Measurements from ENCODE around the gene CHTF8. TPM values are rescaled to one million over a fixed set of nuclear protein-coding genes. Genes with fewer than 3 reads are reported as not detected.
"Not testable (repeated sequence)": the region's sequence is repeated elsewhere in the genome, so short reads cannot be mapped to it uniquely, and the experiment has no call there.

CHTF8 gene
- total and polyA plus RNA-seq, 10 donors = 46.9 to 125 (median 88.5) TPM

DNA sequence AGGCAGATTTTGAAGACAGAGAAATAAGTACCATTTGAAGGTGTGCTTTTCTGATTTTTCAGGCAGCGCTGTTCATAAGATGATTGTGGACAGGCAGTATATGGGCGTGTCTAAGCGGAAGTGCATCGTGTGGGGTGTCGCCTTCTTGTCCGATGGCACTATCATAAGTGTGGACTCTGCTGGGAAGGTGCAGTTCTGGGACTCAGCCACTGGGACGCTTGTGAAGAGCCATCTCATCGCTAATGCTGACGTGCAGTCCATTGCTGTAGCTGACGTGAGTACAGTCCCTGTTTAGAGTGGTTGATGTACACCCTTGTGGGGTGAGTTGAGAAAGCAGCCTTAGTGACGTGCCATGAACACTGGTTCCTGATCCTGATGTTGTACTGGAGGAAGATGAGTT is 10.7 kb upstream of the CHTF8 start:
- no peak overlapping the region for H3K4me3 ChIP-seq
- DNase-seq = no peak
- H3K27ac ChIP-seq = no peak overlapping the region
- H3K36me3 ChIP-seq = peaks cover 0 to 100% (median 83%) of the 10 kb centered on the region in 6 donors
- no peaks in the 10 kb centered on the region for H3K27me3 ChIP-seq (replicated peaks in 1 of 7)
- whole genome bisulfite sequencing, 5 donors = 92 to 93% (median 93%) methylated on average over 11 of the region's 11 CpGs
- intact Hi-C loops (cut with DNase I; ENCODE audit: low total_unique reads) = no loop called here
- TF ChIP-seq POLR2A (IDR thresholded peaks at IDR 0.05) (no peak), POLR2AphosphoS5 (IDR thresholded peaks at IDR 0.05) (no peak)
- TF ChIP-seq, protein P1, sequence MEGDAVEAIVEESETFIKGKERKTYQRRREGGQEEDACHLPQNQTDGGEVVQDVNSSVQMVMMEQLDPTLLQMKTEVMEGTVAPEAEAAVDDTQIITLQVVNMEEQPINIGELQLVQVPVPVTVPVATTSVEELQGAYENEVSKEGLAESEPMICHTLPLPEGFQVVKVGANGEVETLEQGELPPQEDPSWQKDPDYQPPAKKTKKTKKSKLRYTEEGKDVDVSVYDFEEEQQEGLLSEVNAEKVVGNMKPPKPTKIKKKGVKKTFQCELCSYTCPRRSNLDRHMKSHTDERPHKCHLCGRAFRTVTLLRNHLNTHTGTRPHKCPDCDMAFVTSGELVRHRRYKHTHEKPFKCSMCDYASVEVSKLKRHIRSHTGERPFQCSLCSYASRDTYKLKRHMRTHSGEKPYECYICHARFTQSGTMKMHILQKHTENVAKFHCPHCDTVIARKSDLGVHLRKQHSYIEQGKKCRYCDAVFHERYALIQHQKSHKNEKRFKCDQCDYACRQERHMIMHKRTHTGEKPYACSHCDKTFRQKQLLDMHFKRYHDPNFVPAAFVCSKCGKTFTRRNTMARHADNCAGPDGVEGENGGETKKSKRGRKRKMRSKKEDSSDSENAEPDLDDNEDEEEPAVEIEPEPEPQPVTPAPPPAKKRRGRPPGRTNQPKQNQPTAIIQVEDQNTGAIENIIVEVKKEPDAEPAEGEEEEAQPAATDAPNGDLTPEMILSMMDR (IDR thresholded peaks at IDR 0.05 in 8 of 11, conservative IDR thresholded peaks at IDR 0.05 in 3 of 11) = no peak
- H3K4me1 ChIP-seq = no peaks in the 10 kb centered on the region
- no peaks in the 10 kb centered on the region for H3K9me3 ChIP-seq

DNA sequence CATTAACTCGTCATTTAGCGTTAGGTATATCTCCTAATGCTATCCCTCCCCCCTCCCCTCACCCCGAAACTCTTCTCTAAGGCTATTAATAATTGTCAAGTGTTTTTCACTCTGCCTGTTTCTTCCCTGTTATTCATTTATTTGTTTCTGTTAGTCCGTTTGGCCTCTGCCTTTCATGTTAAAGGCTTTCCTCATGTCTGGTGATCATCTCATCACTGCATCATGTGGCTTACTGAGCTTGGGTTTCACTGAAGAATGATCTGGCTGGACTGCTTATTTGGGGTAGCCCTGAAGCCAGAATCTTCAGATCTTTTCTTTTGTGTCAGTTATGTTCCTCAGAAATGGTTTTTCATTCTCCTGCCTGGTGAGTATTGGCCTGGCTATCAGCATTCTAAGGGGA is 9.5 kb upstream of the CHTF8 start:
- no peaks in the 10 kb centered on the region for H3K9me3 ChIP-seq
- no peak overlapping the region for H3K4me3 ChIP-seq
- TF ChIP-seq POLR2AphosphoS5 (IDR thresholded peaks at IDR 0.05) = no peak
- no peak for TF ChIP-seq POLR2A (IDR thresholded peaks at IDR 0.05)
- TF ChIP-seq, protein P1 (IDR thresholded peaks at IDR 0.05 in 8 of 11, conservative IDR thresholded peaks at IDR 0.05 in 3 of 11) = no peak
- peaks cover 0 to 100% (median 88%) of the 10 kb centered on the region in 6 donors for H3K36me3 ChIP-seq
- WGBS, 5 donors = 89 to 96% (median 95%) methylated on average over 3 to 4 of the region's 4 CpGs
- intact Hi-C loops (cut with DNase I; ENCODE audit: low total_unique reads) = no loop called here
- no peak for DNase-seq
- H3K27me3 ChIP-seq (replicated peaks in 1 of 7) = no peaks in the 10 kb centered on the region
- no peak overlapping the region for H3K27ac ChIP-seq
- H3K4me1 ChIP-seq = no peaks in the 10 kb centered on the region

DNA sequence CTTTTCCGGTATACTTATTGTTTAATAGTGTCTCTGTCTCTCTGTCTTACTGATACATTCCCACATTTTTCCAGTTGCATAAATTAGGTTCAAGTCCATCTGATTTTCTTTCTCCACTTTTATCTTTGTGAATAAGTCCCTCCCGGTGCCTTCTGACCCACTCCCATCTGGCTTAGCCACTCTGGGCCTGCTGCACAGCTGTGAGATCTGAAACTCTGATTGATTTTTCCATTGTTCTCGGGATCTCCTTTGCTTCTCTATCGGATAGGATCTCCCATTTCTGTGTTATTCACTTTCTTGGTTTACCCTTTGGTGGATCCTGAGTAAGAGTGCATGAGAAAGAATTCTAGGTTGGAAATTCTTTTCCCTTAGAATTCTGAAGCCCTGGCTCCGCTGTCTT is 8.6 kb upstream of the CHTF8 start:
- H3K27me3 ChIP-seq (replicated peaks in 1 of 7) = no peaks in the 10 kb centered on the region
- peaks cover 0 to 100% (median 83%) of the 10 kb centered on the region in 6 donors for H3K36me3 ChIP-seq
- WGBS, 5 donors = 93 to 95% (median 94%) methylated on average over 5 of the region's 5 CpGs
- no peak overlapping the region for H3K27ac ChIP-seq
- no peak overlapping the region for H3K4me3 ChIP-seq
- TF ChIP-seq POLR2A (IDR thresholded peaks at IDR 0.05) = no peak
- TF ChIP-seq, protein P1 (IDR thresholded peaks at IDR 0.05 in 8 of 11, conservative IDR thresholded peaks at IDR 0.05 in 3 of 11) = no peak
- no peak for TF ChIP-seq POLR2AphosphoS5 (IDR thresholded peaks at IDR 0.05)
- intact Hi-C loops (cut with DNase I; ENCODE audit: low total_unique reads) = no loop called here
- peaks cover 0 to 1% (median 0%) of the 10 kb centered on the region in 6 donors for H3K4me1 ChIP-seq
- no peaks in the 10 kb centered on the region for H3K9me3 ChIP-seq
- no peak for DNase-seq

DNA sequence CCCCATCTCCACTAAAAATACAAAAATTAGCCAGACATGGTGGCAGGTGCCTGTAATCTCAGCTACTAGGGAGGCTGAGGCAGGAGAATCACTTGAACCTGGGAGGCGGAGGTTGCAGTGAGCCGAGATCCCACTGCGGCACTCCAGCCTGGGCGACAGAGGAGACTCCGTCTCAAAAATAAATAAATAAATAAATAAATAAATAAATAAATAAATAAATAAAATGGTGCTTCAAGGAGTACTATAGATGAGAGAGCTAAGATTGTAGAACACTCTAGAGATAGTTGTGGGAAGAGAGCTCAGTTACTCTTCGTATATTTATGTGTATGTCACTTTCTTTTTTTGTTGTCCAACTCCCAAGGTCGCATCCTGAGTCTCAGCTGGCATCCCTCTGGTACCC is 7.1 kb upstream of the CHTF8 start:
- intact Hi-C loops (cut with DNase I; ENCODE audit: low total_unique reads); H3K9me3 ChIP-seq; DNase-seq; H3K4me3 ChIP-seq; H3K27me3 ChIP-seq (replicated peaks in 1 of 7); H3K27ac ChIP-seq: not testable (repeated sequence)
- H3K36me3 ChIP-seq = peaks cover 0 to 96% (median 69%) of the 10 kb centered on the region in 6 donors
- H3K4me1 ChIP-seq = peaks cover 0 to 16% (median under 1%) of the 10 kb centered on the region in 6 donors
- 91 to 97% (median 95%) methylated on average over 7 of the region's 7 CpGs for WGBS, 5 donors

DNA sequence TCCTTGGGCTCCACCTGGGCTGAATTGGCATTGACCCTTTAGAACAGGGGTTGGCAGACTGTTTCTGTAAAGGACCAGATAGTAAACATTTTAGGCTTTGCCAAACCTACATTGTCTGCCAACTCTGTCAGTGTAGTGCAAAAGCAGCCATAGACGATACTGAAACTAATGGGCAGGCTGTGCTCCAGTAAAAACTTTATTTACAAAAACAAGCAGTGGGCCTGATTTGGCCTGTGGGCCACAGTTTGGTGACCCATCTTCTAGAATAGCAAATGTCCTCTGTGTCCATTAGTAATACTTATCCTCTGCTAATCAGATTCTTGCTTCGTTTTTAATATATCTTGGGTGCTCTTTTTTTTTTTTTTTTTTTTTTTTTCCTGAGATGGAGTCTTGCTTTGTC is 6.2 kb upstream of the CHTF8 start:
- H3K4me3 ChIP-seq = no peak overlapping the region
- intact Hi-C loops (cut with DNase I; ENCODE audit: low total_unique reads) = no loop called here
- TF ChIP-seq POLR2AphosphoS5 (IDR thresholded peaks at IDR 0.05) = no peak
- TF ChIP-seq, protein P1 (IDR thresholded peaks at IDR 0.05 in 8 of 11, conservative IDR thresholded peaks at IDR 0.05 in 3 of 11) = no peak
- TF ChIP-seq POLR2A (IDR thresholded peaks at IDR 0.05) = no peak
- WGBS, 5 donors = 90 to 98% (median 92%) methylated on average over 2 of the region's 2 CpGs
- peaks cover 0 to 87% (median 60%) of the 10 kb centered on the region in 6 donors for H3K36me3 ChIP-seq
- no peak overlapping the region for H3K27ac ChIP-seq
- peaks cover 3 to 24% (median 8%) of the 10 kb centered on the region in 6 donors for H3K4me1 ChIP-seq
- H3K27me3 ChIP-seq (replicated peaks in 1 of 7) = no peaks in the 10 kb centered on the region
- no peaks in the 10 kb centered on the region for H3K9me3 ChIP-seq
- DNase-seq = no peak
